Upper lobe of left lung (tissue), 6 donors: ENCODE measurements around the gene SEMA4D. TPM values are rescaled to one million over a fixed set of nuclear protein-coding genes. Genes with fewer than 3 reads are reported as not detected.
A peak's percentile ranks its signal among the peaks of the same experiment; 100 is the strongest.

ENCODE experiments used
- ATAC-seq, 2 donors: fragments of 200-7000 bp; cut with Tn5 transposase; one replicate each; pipeline ENCODE4 v1.9.1; 2022; ENCODE audit warnings: mild to moderate bottlenecking in 2 of 2, moderate library complexity in 2 of 2; ENCODE audit not compliant: low FRiP score in 2 of 2
- DNase-seq, 2 donors: peaks; one replicate each; pipeline ENCODE4 v3.0.0-alpha.2; 2019 to 2020
- H3K27ac ChIP-seq, 4 donors: fragments of 200-600 bp; sonication (generic); one replicate each; pipeline ENCODE4 v1.5.1; 2016 to 2019
- H3K27me3 ChIP-seq, 4 donors: fragments of 200-600 bp; sonication (generic); one replicate each; pipeline ENCODE4 v1.5.1; 2017 to 2019
- H3K36me3 ChIP-seq, 4 donors: fragments of 200-600 bp; sonication (generic); one replicate each; pipeline ENCODE4 v1.5.1; 2016 to 2019
- H3K4me1 ChIP-seq, 4 donors: fragments of 200-600 bp; sonication (generic); one replicate each; pipeline ENCODE4 v1.5.1; 2018 to 2019
- H3K4me3 ChIP-seq, 4 donors: fragments of 200-600 bp; sonication (generic); one replicate each; pipeline ENCODE4 v1.5.1; 2017 to 2019; ENCODE audit warnings: mild to moderate bottlenecking in 2 of 4, moderate library complexity in 1 of 4
- H3K9me3 ChIP-seq, 4 donors: fragments of 200-600 bp; sonication (generic); one replicate each; pipeline ENCODE4 v1.5.1; 2018 to 2019
- CTCF ChIP-seq, 6 experiments: fragments of 450-650 bp in 4 of 6; fragments of 200-600 bp in 2 of 6; sonication (generic) in 2 of 6; IDR thresholded peaks; one replicate each; pipeline ENCODE4 v1.5.1; 2016 to 2019; ENCODE audit warnings: antibody characterized with exemption in 6 of 6
- EP300 ChIP-seq, 4 donors: sonication (generic); formaldehyde crosslinking; IDR thresholded peaks; one replicate each; pipeline ENCODE4 v1.5.1; 2017; ENCODE audit warnings: antibody characterized with exemption in 4 of 4, control low read depth in 2 of 4
- POLR2A ChIP-seq, 4 donors: fragments of 450-650 bp; IDR thresholded peaks; one replicate each; pipeline ENCODE4 v1.5.1; 2016 to 2017; ENCODE audit warnings: antibody characterized with exemption in 4 of 4, mild to moderate bottlenecking in 2 of 4
- POLR2AphosphoS5 ChIP-seq, 2 donors: sonication (generic); formaldehyde crosslinking; IDR thresholded peaks; one replicate each; pipeline ENCODE4 v1.5.1; 2017; ENCODE audit warnings: antibody characterized with exemption in 2 of 2
- WGBS, 2 donors: methylation state at CpG; one replicate each; pipeline ENCODE4 v1.1.5; 2017 to 2018; 5-methylcytosine and 5-hydroxymethylcytosine counted together
- total RNA-seq, 6 donors: library from RNA; depleted of rRNA in 4 of 6; stranded (reverse); fragments of >200 nt in 4 of 6; gene quantifications; one replicate each; pipeline versions ENCODE4 v1.1.0 to v1.2.1, GENCODE V29; 2016 to 2021
- donor health status: DM: no; HTN: no; CAD: no; lungs with moderate emphysema.
- donor health status: DM: no; HTN: yes; CAD: no; lungs with severe emphysema.

Gene SEMA4D
- total RNA-seq, 6 donors from 2014 or later = 24.6 to 61.3 (median 41.8) TPM

GRCh38 chr9:89328064-89328463 is 169.8 kb downstream of the SEMA4D start:
- no peak overlapping the region for H3K4me3 ChIP-seq
- H3K9me3 ChIP-seq = no peaks in the 10 kb centered on the region
- peaks cover 0 to 10% (median 4%) of the 10 kb centered on the region in 4 donors for H3K4me1 ChIP-seq
- ATAC-seq (no peak), DNase-seq (no peak)
- TF ChIP-seq CTCF (IDR thresholded peaks at IDR 0.05) = no peak
- TF ChIP-seq EP300 (IDR thresholded peaks at IDR 0.05) = no peak
- TF ChIP-seq POLR2AphosphoS5 (IDR thresholded peaks at IDR 0.05) = no peak
- no peak for TF ChIP-seq POLR2A (IDR thresholded peaks at IDR 0.05)
- no peaks in the 10 kb centered on the region for H3K27me3 ChIP-seq
- H3K27ac ChIP-seq = no peak overlapping the region
- H3K36me3 ChIP-seq = peaks cover 23 to 76% (median 47%) of the 10 kb centered on the region in 4 donors
- 86 to 90% methylated on average over 8 of the region's 8 CpGs for WGBS, 2 donors

- H3K9me3 ChIP-seq = no peaks in the 10 kb centered on the region
- no peak for DNase-seq
- ATAC-seq = no peak
- H3K27ac ChIP-seq = no peak overlapping the region
- no peak for TF ChIP-seq POLR2A (IDR thresholded peaks at IDR 0.05)
- no peak for TF ChIP-seq CTCF (IDR thresholded peaks at IDR 0.05)
- TF ChIP-seq EP300 (IDR thresholded peaks at IDR 0.05) = no peak
- TF ChIP-seq POLR2AphosphoS5 (IDR thresholded peaks at IDR 0.05) = no peak
- WGBS, 2 donors = 89 to 93% methylated on average over 3 of the region's 3 CpGs
- no peak overlapping the region for H3K4me3 ChIP-seq
- peaks cover 0 to 23% (median 10%) of the 10 kb centered on the region in 4 donors for H3K4me1 ChIP-seq
- peaks cover 23 to 60% (median 38%) of the 10 kb centered on the region in 4 donors for H3K36me3 ChIP-seq
- H3K27me3 ChIP-seq = no peaks in the 10 kb centered on the region
These were observed 172.2 kb downstream of the SEMA4D start for GRCh38 chr9:89325733-89326132.

- DNase-seq = no peak
- H3K27me3 ChIP-seq = no peaks in the 10 kb centered on the region
- no peaks in the 10 kb centered on the region for H3K9me3 ChIP-seq
- TF ChIP-seq CTCF (IDR thresholded peaks at IDR 0.05) (no peak), POLR2AphosphoS5 (IDR thresholded peaks at IDR 0.05) (no peak), POLR2A (IDR thresholded peaks at IDR 0.05) (no peak), EP300 (IDR thresholded peaks at IDR 0.05) (no peak)
- ATAC-seq = no peak
- 53 to 72% methylated on average over 4 of the region's 4 CpGs for WGBS, 2 donors
- H3K27ac ChIP-seq = no peak overlapping the region
- H3K36me3 ChIP-seq = peaks cover 7 to 39% (median 17%) of the 10 kb centered on the region in 4 donors
- H3K4me3 ChIP-seq = no peak overlapping the region
- H3K4me1 ChIP-seq = peaks cover 10 to 39% (median 23%) of the 10 kb centered on the region in 4 donors
These were observed 174.5 kb downstream of the SEMA4D start for GRCh38 chr9:89323390-89323789.

GRCh38 chr9:89319015-89319905 is 178.7 kb downstream of the SEMA4D start:
- H3K4me3 ChIP-seq = peak overlapping the region; percentile 45 to 74 (median 66)
- H3K9me3 ChIP-seq = no peaks in the 10 kb centered on the region
- peak overlapping the region; percentile 96 to 99 (median 99) for H3K27ac ChIP-seq
- ATAC-seq (no peak), DNase-seq (no peak)
- TF ChIP-seq POLR2AphosphoS5 (IDR thresholded peaks at IDR 0.05) = no peak
- TF ChIP-seq EP300 (IDR thresholded peaks at IDR 0.05) = no peak
- no peak for TF ChIP-seq POLR2A (IDR thresholded peaks at IDR 0.05)
- TF ChIP-seq CTCF (IDR thresholded peaks at IDR 0.05) = no peak
- WGBS, 2 donors = 2 to 4% methylated on average over 13 of the region's 13 CpGs
- H3K4me1 ChIP-seq = peaks cover 22 to 52% (median 32%) of the 10 kb centered on the region in 4 donors
- H3K36me3 ChIP-seq = peaks cover 0 to 10% (median 1%) of the 10 kb centered on the region in 4 donors
- H3K27me3 ChIP-seq = no peaks in the 10 kb centered on the region
